HepG2 (cell line): ENCODE measurements around the gene APIP. TPM values are rescaled to one million over a fixed set of nuclear protein-coding genes. Genes with fewer than 3 reads are reported as not detected.

Source experiments
- ARHGAP35 ChIP-seq: sonication (generic); formaldehyde crosslinking; IDR thresholded peaks from 2 replicates; pipeline ENCODE4 v1.9.0; 2022; ENCODE audit warnings: mild to moderate bottlenecking, inconsistent platforms, moderate library complexity, missing genetic modification reagents, borderline replicate concordance
- ELF1 ChIP-seq: sonication (generic); formaldehyde crosslinking; IDR thresholded peaks from 2 replicates; pipeline ENCODE4 v1.4.0; 2020; ENCODE audit warnings: missing genetic modification reagents
- FOXK1 ChIP-seq: sonication (generic); formaldehyde crosslinking; IDR thresholded peaks from 2 replicates; pipeline ENCODE4 v1.4.0; 2020; ENCODE audit warnings: low read depth, missing genetic modification reagents, borderline replicate concordance
- MAFG ChIP-seq: sonication (generic); formaldehyde crosslinking; IDR thresholded peaks from 2 replicates; pipeline ENCODE4 v1.5.1; 2020; ENCODE audit warnings: mild to moderate bottlenecking, missing genetic modification reagents
- MBD4 ChIP-seq: IDR thresholded peaks from 2 replicates; pipeline ENCODE4 v1.6.1; 2012; ENCODE audit warnings: low read length, inconsistent platforms, borderline replicate concordance
- MEF2D ChIP-seq: sonication (generic); formaldehyde crosslinking; IDR thresholded peaks from 2 replicates; pipeline ENCODE4 v1.5.1; 2020; ENCODE audit warnings: mild to moderate bottlenecking, missing genetic modification reagents
- NAIF1 ChIP-seq: sonication (generic); formaldehyde crosslinking; IDR thresholded peaks from 2 replicates; pipeline ENCODE4 v1.5.0; 2020; ENCODE audit warnings: mild to moderate bottlenecking, missing genetic modification reagents, borderline replicate concordance
- NCOA5 ChIP-seq: sonication (generic); formaldehyde crosslinking; IDR thresholded peaks from 2 replicates; pipeline ENCODE4 v1.4.0; 2020; ENCODE audit warnings: missing genetic modification reagents
- NFKBIZ ChIP-seq: IDR thresholded peaks from 2 replicates; pipeline ENCODE4 v1.6.1; 2018; ENCODE audit warnings: missing genetic modification reagents, missing compliant biosample characterization
- SP2 ChIP-seq: sonication (generic); formaldehyde crosslinking; IDR thresholded peaks from 2 replicates; pipeline ENCODE4 v1.5.1; 2020; ENCODE audit warnings: mild to moderate bottlenecking, missing genetic modification reagents
- ZNF460 ChIP-seq: sonication (generic); formaldehyde crosslinking; IDR thresholded peaks from 2 replicates; pipeline ENCODE4 v1.5.1; 2020; ENCODE audit warnings: missing genetic modification reagents, mild to moderate bottlenecking, borderline replicate concordance
- ZNF773 ChIP-seq: sonication (generic); formaldehyde crosslinking; IDR thresholded peaks from 2 replicates; pipeline ENCODE4 v1.4.0; 2020; ENCODE audit warnings: missing genetic modification reagents, borderline replicate concordance
- ZSCAN29 ChIP-seq: sonication (generic); formaldehyde crosslinking; conservative IDR thresholded peaks from 2 replicates; pipeline ENCODE4 v1.4.0; 2020; ENCODE audit warnings: mild to moderate bottlenecking, missing genetic modification reagents
- polyA plus RNA-seq, 8 experiments: library from polyadenylated mRNA; depleted of rRNA in 3 of 8; stranded (reverse) in 7 of 8; unstranded in 1 of 8; fragments of >200 nt; fragmentation: Illumina TruSeq in 4 of 8; extraction: Trizol in 4 of 8; gene quantifications; 2 replicates each; pipeline versions ENCODE4 v1.2.1 to v1.2.3, GENCODE V29; 2011 to 2016; ENCODE audit warnings: low read depth in 4 of 8, missing spikeins in 1 of 8, mixed read lengths in 1 of 8; ENCODE audit not compliant: insufficient read depth in 1 of 8
- total RNA-seq, 5 experiments: library from RNA; depleted of rRNA; stranded (reverse); fragments of >200 nt; fragmentation: Illumina TruSeq; extraction: Trizol; gene quantifications; 2 replicates each; pipeline ENCODE4 v1.2.3, GENCODE V29; 2016; ENCODE audit warnings: low read depth in 1 of 5
- TF ChIP-seq, protein P1 (sequence below): sonication (generic); formaldehyde crosslinking; IDR thresholded peaks from 2 replicates; pipeline ENCODE4 v1.4.0; 2020; ENCODE audit warnings: missing genetic modification reagents, borderline replicate concordance
- TF ChIP-seq, protein P2 (sequence below): sonication (generic); formaldehyde crosslinking; IDR thresholded peaks from 2 replicates; pipeline ENCODE4 v1.8.0; 2022; ENCODE audit warnings: missing genetic modification reagents, mild to moderate bottlenecking, borderline replicate concordance
- TF ChIP-seq, protein P3 (sequence below): IDR thresholded peaks from 2 replicates; pipeline ENCODE4 v1.6.1; 2016; ENCODE audit warnings: low read depth, control low read depth
- TF ChIP-seq, protein P4 (sequence below): sonication (generic); formaldehyde crosslinking; IDR thresholded peaks from 2 replicates; pipeline ENCODE4 v1.4.0; 2020; ENCODE audit warnings: missing genetic modification reagents, borderline replicate concordance

Gene APIP
- total and polyA plus RNA-seq, 2 of the 13 experiments (the other 11 are each of a cell fraction or from before 2014, with no cell fraction given), result 16.9 to 31.0 TPM

DNA sequence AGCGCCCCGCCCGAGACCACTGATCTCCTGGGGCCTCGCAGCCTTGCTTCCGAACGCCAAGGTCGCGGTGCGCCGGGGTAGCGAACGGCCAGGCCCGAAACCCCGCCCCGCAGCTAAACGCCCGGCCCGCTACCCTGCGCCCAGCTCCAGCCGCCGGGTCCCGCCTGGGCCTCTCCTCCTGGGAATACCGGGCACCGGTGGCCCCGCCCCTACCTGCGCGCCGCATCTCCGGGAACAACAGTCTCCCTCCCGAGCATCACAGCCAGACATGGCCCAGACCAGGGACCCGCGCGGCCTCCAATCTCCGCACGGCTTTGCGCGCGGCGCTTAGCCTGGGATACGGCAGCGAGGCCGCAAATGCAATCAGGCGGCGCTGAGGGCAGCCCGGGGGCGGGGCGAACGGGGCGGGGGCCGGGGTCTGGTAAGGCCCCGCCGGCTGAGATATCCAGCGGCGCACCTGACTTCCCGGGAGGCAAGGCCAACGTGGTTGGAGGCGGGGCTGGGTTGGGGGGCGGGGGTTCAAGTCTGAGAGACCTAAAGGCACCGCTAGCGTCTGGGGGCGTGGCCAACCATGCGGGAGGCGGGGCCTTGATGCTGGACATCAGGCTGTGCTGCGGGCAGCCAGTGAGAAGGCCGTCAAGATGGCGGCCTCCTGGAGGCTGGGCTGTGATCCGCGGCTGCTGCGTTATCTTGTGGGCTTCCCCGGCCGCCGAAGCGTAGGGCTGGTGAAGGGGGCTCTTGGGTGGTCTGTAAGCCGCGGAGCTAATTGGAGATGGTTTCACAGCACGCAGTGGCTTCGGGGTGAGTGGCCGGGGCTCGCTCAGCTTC lies at the start of gene APIP, which contains the start of gene PDHX (continued):
- peak; percentile 52 for TF ChIP-seq ELF1
- TF ChIP-seq, protein P1, sequence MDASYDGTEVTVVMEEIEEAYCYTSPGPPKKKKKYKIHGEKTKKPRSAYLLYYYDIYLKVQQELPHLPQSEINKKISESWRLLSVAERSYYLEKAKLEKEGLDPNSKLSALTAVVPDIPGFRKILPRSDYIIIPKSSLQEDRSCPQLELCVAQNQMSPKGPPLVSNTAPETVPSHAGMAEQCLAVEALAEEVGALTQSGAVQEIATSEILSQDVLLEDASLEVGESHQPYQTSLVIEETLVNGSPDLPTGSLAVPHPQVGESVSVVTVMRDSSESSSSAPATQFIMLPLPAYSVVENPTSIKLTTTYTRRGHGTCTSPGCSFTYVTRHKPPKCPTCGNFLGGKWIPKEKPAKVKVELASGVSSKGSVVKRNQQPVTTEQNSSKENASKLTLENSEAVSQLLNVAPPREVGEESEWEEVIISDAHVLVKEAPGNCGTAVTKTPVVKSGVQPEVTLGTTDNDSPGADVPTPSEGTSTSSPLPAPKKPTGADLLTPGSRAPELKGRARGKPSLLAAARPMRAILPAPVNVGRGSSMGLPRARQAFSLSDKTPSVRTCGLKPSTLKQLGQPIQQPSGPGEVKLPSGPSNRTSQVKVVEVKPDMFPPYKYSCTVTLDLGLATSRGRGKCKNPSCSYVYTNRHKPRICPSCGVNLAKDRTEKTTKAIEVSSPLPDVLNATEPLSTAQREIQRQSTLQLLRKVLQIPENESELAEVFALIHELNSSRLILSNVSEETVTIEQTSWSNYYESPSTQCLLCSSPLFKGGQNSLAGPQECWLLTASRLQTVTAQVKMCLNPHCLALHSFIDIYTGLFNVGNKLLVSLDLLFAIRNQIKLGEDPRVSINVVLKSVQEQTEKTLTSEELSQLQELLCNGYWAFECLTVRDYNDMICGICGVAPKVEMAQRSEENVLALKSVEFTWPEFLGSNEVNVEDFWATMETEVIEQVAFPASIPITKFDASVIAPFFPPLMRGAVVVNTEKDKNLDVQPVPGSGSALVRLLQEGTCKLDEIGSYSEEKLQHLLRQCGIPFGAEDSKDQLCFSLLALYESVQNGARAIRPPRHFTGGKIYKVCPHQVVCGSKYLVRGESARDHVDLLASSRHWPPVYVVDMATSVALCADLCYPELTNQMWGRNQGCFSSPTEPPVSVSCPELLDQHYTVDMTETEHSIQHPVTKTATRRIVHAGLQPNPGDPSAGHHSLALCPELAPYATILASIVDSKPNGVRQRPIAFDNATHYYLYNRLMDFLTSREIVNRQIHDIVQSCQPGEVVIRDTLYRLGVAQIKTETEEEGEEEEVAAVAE, result peak; percentile 53; the same call in 1 of the 2 replicates
- TF ChIP-seq, protein P2, sequence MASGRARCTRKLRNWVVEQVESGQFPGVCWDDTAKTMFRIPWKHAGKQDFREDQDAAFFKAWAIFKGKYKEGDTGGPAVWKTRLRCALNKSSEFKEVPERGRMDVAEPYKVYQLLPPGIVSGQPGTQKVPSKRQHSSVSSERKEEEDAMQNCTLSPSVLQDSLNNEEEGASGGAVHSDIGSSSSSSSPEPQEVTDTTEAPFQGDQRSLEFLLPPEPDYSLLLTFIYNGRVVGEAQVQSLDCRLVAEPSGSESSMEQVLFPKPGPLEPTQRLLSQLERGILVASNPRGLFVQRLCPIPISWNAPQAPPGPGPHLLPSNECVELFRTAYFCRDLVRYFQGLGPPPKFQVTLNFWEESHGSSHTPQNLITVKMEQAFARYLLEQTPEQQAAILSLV (CRISPR knock-in tag), result peak; percentile 89; the same call in 1 of the 2 replicates
- TF ChIP-seq ZSCAN29, result no peak
- no peak for TF ChIP-seq FOXK1 (CRISPR knock-in tag)
- no peak for TF ChIP-seq MBD4
- 0 out of 2 replicates have a peak, but pooled peaks have one; percentile 54 for TF ChIP-seq NAIF1 (CRISPR knock-in tag)
- no peak for TF ChIP-seq ARHGAP35
- TF ChIP-seq NFKBIZ (CRISPR knock-in tag), result no peak
- TF ChIP-seq, protein P3, sequence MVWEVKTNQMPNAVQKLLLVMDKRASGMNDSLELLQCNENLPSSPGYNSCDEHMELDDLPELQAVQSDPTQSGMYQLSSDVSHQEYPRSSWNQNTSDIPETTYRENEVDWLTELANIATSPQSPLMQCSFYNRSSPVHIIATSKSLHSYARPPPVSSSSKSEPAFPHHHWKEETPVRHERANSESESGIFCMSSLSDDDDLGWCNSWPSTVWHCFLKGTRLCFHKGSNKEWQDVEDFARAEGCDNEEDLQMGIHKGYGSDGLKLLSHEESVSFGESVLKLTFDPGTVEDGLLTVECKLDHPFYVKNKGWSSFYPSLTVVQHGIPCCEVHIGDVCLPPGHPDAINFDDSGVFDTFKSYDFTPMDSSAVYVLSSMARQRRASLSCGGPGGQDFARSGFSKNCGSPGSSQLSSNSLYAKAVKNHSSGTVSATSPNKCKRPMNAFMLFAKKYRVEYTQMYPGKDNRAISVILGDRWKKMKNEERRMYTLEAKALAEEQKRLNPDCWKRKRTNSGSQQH, result peak; percentile 27; the same call in 1 of the 2 replicates
- 0 out of 2 replicates have a peak, but pooled peaks have one; percentile 85 for TF ChIP-seq ZNF773 (CRISPR knock-in tag)
- TF ChIP-seq, protein P4, sequence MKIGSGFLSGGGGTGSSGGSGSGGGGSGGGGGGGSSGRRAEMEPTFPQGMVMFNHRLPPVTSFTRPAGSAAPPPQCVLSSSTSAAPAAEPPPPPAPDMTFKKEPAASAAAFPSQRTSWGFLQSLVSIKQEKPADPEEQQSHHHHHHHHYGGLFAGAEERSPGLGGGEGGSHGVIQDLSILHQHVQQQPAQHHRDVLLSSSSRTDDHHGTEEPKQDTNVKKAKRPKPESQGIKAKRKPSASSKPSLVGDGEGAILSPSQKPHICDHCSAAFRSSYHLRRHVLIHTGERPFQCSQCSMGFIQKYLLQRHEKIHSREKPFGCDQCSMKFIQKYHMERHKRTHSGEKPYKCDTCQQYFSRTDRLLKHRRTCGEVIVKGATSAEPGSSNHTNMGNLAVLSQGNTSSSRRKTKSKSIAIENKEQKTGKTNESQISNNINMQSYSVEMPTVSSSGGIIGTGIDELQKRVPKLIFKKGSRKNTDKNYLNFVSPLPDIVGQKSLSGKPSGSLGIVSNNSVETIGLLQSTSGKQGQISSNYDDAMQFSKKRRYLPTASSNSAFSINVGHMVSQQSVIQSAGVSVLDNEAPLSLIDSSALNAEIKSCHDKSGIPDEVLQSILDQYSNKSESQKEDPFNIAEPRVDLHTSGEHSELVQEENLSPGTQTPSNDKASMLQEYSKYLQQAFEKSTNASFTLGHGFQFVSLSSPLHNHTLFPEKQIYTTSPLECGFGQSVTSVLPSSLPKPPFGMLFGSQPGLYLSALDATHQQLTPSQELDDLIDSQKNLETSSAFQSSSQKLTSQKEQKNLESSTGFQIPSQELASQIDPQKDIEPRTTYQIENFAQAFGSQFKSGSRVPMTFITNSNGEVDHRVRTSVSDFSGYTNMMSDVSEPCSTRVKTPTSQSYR (CRISPR knock-in tag), result no peak
- no peak for TF ChIP-seq MAFG (CRISPR knock-in tag)
- no peak for TF ChIP-seq SP2
- no peak for TF ChIP-seq NCOA5 (CRISPR knock-in tag)
- no peak for TF ChIP-seq MEF2D (CRISPR knock-in tag)
- no peak; the same call in 1 of the 2 replicates for TF ChIP-seq ZNF460 (CRISPR knock-in tag)
